Astrocyte (in vitro differentiated cells and primary cell): ENCODE measurements around the gene ASB1. TPM values are rescaled to one million over a fixed set of nuclear protein-coding genes. Genes with fewer than 3 reads are reported as not detected.
"Not testable (repeated sequence)": the region's sequence is repeated elsewhere in the genome, so short reads cannot be mapped to it uniquely, and the experiment has no call there.

Experiments used
- DNase-seq: peaks from one replicate; pipeline ENCODE4 v3.0.0-alpha.2; 2010; ENCODE audit warnings: low read depth
- FAIRE-seq: peaks from 2 replicates; lab custom pipeline; 2011; peaks lifted over from hg19 to GRCh38; lab: Jason Lieb, UNC
- H2AFZ ChIP-seq: 2 replicates; pipeline ENCODE4 v1.6.0; 2012; ENCODE audit warnings: low read depth, low read length, inconsistent platforms
- H3K27ac ChIP-seq: 2 replicates; pipeline ENCODE4 v1.5.1; 2011; ENCODE audit warnings: low read depth, low read length, inconsistent platforms
- H3K27me3 ChIP-seq: 2 replicates; pipeline ENCODE4 v1.6.0; 2011; ENCODE audit warnings: low read length, inconsistent platforms; ENCODE audit not compliant: insufficient read depth
- H3K36me3 ChIP-seq: 2 replicates; pipeline ENCODE4 v1.5.1; 2011; ENCODE audit warnings: low read length, inconsistent platforms; ENCODE audit not compliant: insufficient read depth
- H3K4me1 ChIP-seq: 2 replicates; pipeline ENCODE4 v1.5.1; 2011; ENCODE audit warnings: low read length, inconsistent platforms; ENCODE audit not compliant: insufficient read depth
- H3K4me2 ChIP-seq: 2 replicates; pipeline ENCODE4 v1.6.0; 2012; ENCODE audit warnings: low read length, inconsistent platforms
- H3K4me3 ChIP-seq: 2 replicates; pipeline ENCODE4 v1.5.1; 2011; ENCODE audit warnings: low read depth, mild to moderate bottlenecking, low read length, inconsistent platforms; ENCODE audit not compliant: insufficient read depth
- H3K79me2 ChIP-seq: 2 replicates; pipeline ENCODE4 v1.6.0; 2012; ENCODE audit warnings: mild to moderate bottlenecking, low read length, inconsistent platforms; ENCODE audit not compliant: insufficient read depth
- H3K9ac ChIP-seq: 2 replicates; pipeline ENCODE4 v1.6.0; 2012; ENCODE audit warnings: mild to moderate bottlenecking, low read length, inconsistent platforms
- H3K9me3 ChIP-seq: 2 replicates; pipeline ENCODE4 v1.5.1; 2012; ENCODE audit warnings: low read depth, mild to moderate bottlenecking, low read length, inconsistent platforms; ENCODE audit not compliant: insufficient read depth
- H4K20me1 ChIP-seq: 2 replicates; pipeline ENCODE4 v1.6.0; 2012; ENCODE audit warnings: low read length, inconsistent platforms; ENCODE audit not compliant: insufficient read depth
- H3K27ac Mint-ChIP-seq: one replicate; pipeline ENCODE4 v1.8.0; 2021; ENCODE audit warnings: mild to moderate bottlenecking, mixed read lengths; ENCODE audit not compliant: unreplicated experiment
- H3K27me3 Mint-ChIP-seq: one replicate; pipeline ENCODE4 v1.8.0; 2021; ENCODE audit warnings: low read depth, mixed read lengths; ENCODE audit not compliant: unreplicated experiment
- H3K36me3 Mint-ChIP-seq: one replicate; pipeline ENCODE4 v1.8.0; 2021; ENCODE audit warnings: low read depth, mixed read lengths; ENCODE audit not compliant: unreplicated experiment
- H3K4me1 Mint-ChIP-seq: one replicate; pipeline ENCODE4 v1.8.0; 2021; ENCODE audit warnings: low read depth, mixed read lengths; ENCODE audit not compliant: unreplicated experiment
- H3K4me3 Mint-ChIP-seq: one replicate; pipeline ENCODE4 v1.8.0; 2021; ENCODE audit warnings: mild to moderate bottlenecking, moderate library complexity, mixed read lengths; ENCODE audit not compliant: unreplicated experiment
- H3K9me3 Mint-ChIP-seq: one replicate; pipeline ENCODE4 v1.8.0; 2021; ENCODE audit warnings: mild to moderate bottlenecking, mixed read lengths; ENCODE audit not compliant: unreplicated experiment
- EZH2 ChIP-seq: IDR thresholded peaks from 2 replicates; pipeline ENCODE4 v1.6.1; 2012; ENCODE audit warnings: mild to moderate bottlenecking, low read length, inconsistent platforms; ENCODE audit not compliant: insufficient read depth
- total RNA-seq: library from RNA; stranded (reverse); gene quantifications from 2 replicates; pipeline ENCODE4 v1.2.1, GENCODE V29; 2021
- TF ChIP-seq, protein P1 (sequence below): IDR thresholded peaks from 2 replicates; pipeline ENCODE4 v1.5.1; 2011; ENCODE audit warnings: low read depth, mild to moderate bottlenecking, inconsistent platforms, low read length, moderate library complexity; ENCODE audit not compliant: insufficient read depth

Gene ASB1
- total RNA-seq, 1 donor from 2014 or later, result 30.6 TPM

- H3K4me3 ChIP-seq, result no peak overlapping the region
- no peak overlapping the region for H3K4me3 Mint-ChIP-seq
- DNase-seq, result no peak
- H3K9me3 ChIP-seq, result no peaks in the 10 kb centered on the region
- TF ChIP-seq, protein P1, sequence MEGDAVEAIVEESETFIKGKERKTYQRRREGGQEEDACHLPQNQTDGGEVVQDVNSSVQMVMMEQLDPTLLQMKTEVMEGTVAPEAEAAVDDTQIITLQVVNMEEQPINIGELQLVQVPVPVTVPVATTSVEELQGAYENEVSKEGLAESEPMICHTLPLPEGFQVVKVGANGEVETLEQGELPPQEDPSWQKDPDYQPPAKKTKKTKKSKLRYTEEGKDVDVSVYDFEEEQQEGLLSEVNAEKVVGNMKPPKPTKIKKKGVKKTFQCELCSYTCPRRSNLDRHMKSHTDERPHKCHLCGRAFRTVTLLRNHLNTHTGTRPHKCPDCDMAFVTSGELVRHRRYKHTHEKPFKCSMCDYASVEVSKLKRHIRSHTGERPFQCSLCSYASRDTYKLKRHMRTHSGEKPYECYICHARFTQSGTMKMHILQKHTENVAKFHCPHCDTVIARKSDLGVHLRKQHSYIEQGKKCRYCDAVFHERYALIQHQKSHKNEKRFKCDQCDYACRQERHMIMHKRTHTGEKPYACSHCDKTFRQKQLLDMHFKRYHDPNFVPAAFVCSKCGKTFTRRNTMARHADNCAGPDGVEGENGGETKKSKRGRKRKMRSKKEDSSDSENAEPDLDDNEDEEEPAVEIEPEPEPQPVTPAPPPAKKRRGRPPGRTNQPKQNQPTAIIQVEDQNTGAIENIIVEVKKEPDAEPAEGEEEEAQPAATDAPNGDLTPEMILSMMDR, result no peak
- TF ChIP-seq EZH2, result no peak
- no peaks in the 10 kb centered on the region for H3K9me3 Mint-ChIP-seq
- no peaks in the 10 kb centered on the region for H3K4me1 ChIP-seq
- H3K27me3 Mint-ChIP-seq, result no peaks in the 10 kb centered on the region
- H4K20me1 ChIP-seq, result no peaks in the 10 kb centered on the region
- no peak overlapping the region for H3K9ac ChIP-seq
- no peaks in the 10 kb centered on the region for H3K4me1 Mint-ChIP-seq
- peaks cover 11% of the 10 kb centered on the region for H3K36me3 Mint-ChIP-seq
- H3K27ac Mint-ChIP-seq, result no peak overlapping the region
- no peaks in the 10 kb centered on the region for H3K27me3 ChIP-seq
- no peak overlapping the region for H3K4me2 ChIP-seq
- peaks cover 2% of the 10 kb centered on the region for H3K36me3 ChIP-seq
- H3K27ac ChIP-seq, result no peak overlapping the region
- no peak overlapping the region for H2AFZ ChIP-seq
- no peak for FAIRE-seq
- H3K79me2 ChIP-seq, result no peaks in the 10 kb centered on the region
These were observed 22.1 kb upstream of the ASB1 start for GRCh38 chr2:238404406-238405216.

DNA sequence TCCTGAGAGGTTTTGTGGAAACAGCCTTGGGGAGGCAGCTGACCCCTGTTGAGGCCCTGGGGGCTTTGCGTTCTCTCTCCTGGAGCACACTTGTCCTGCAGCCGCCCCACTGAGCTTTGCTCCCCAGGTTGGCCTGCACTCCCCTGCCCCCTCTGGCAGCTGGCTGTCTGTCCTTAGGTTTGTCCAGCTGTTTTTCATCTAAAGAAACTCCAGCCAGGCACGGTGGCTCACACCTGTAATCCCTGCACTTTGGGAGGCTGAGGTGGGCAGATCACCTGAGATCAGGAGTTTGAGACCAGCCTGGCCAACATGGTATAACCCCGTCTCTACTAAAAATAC lies 21.5 kb upstream of the ASB1 start:
- H3K36me3 Mint-ChIP-seq, result peaks cover 13% of the 10 kb centered on the region
- not testable (repeated sequence) for H3K4me2 ChIP-seq, H2AFZ ChIP-seq, H3K27ac Mint-ChIP-seq, FAIRE-seq, H3K9me3 Mint-ChIP-seq, H3K27me3 Mint-ChIP-seq, H3K4me3 ChIP-seq, H3K27ac ChIP-seq, H3K9ac ChIP-seq, H3K4me1 Mint-ChIP-seq, H3K79me2 ChIP-seq, H3K27me3 ChIP-seq, H3K36me3 ChIP-seq, H3K9me3 ChIP-seq, DNase-seq, H3K4me3 Mint-ChIP-seq, H3K4me1 ChIP-seq, H4K20me1 ChIP-seq

DNA sequence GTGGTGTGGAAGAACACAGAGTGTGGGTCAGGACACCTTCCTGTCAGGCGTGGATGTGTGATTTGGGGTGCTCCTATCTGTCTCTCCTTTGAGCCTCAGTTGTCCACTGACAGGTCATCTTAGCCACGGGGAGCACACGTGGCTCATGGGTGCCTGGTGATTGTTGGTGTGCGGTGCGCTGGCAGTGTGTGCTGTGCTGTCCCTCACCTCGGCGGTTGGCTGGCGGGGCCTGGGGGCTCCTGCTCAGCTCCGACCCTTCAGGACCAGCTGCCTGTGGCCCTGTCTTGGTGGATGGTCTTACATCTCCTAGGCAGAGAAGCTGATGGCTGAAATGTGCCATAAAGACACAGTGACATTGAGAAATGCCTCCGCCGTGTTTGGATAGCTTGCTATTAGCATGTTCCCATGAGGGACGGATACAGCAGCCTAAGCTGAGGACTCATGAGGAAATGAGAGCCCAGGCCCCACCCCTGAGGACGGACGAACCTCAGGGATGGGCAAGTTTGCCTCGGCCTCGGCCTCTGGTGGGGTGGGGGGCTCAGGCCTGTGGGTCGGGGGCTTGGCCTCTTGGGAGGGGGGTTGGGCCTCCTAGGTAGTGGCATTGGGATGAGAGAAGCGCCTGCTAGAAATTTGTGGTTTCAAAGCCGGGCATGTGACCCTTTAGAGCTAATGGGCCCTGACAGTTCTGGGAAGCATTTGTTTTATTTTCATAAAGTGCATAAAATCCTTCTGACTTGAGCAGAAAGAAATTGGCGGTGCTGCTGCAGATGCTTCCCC lies 20.3 kb upstream of the ASB1 start:
- Mint-ChIP-seq H3K4me1 (no peaks in the 10 kb centered on the region), H3K36me3 (peaks cover 12% of the 10 kb centered on the region), H3K27ac (no peak overlapping the region), H3K9me3 (no peaks in the 10 kb centered on the region), H3K27me3 (no peaks in the 10 kb centered on the region), H3K4me3 (no peak overlapping the region)
- no peak for TF ChIP-seq EZH2
- TF ChIP-seq, protein P1, result no peak
- DNase-seq (no peak), FAIRE-seq (no peak)
- Histone ChIP-seq H3K27me3 (no peaks in the 10 kb centered on the region), H3K4me3 (no peak overlapping the region), H3K4me1 (no peaks in the 10 kb centered on the region), H2AFZ (no peak overlapping the region), H3K9me3 (no peaks in the 10 kb centered on the region), H4K20me1 (no peaks in the 10 kb centered on the region), H3K36me3 (no peaks in the 10 kb centered on the region), H3K9ac (no peak overlapping the region), H3K79me2 (no peaks in the 10 kb centered on the region), H3K4me2 (no peak overlapping the region), H3K27ac (no peak overlapping the region)
